ENCODE results near the gene IL15RA.
"Not testable (repeated sequence)": the region's sequence is repeated elsewhere in the genome, so short reads cannot be mapped to it uniquely, and the experiment has no call there.

Gene IL15RA

GRCh38 chr10:5947471-5948207 lies 29.7 kb downstream of the IL15RA start:
- Mint-ChIP-seq H3K9me3 (no peaks in the 10 kb centered on the region), H3K36me3 (ENCODE audit: insufficient read depth) (peaks cover 5% of the 10 kb centered on the region), H3K4me3 (no peak overlapping the region), H3K27ac (no peak overlapping the region), H3K4me1 (ENCODE audit: low read depth in 2 of 2) (peaks cover 7 to 9% of the 10 kb centered on the region in 2 donors), H3K27me3 (no peaks in the 10 kb centered on the region)
- ATAC-seq (replicated peaks) (no peak), DNase-seq (no peak)

GRCh38 chr10:5946786-5947185 lies 30.6 kb downstream of the IL15RA start:
- no peak overlapping the region for H3K27ac Mint-ChIP-seq
- H3K9me3 Mint-ChIP-seq = no peaks in the 10 kb centered on the region
- no peak overlapping the region for H3K4me3 Mint-ChIP-seq
- H3K36me3 Mint-ChIP-seq (ENCODE audit: insufficient read depth) = peaks cover 5% of the 10 kb centered on the region
- H3K27me3 Mint-ChIP-seq = no peaks in the 10 kb centered on the region
- ATAC-seq (replicated peaks) (no peak), DNase-seq (no peak)
- H3K4me1 Mint-ChIP-seq (ENCODE audit: low read depth in 2 of 2) = peaks cover 9 to 10% of the 10 kb centered on the region in 2 donors

GRCh38 chr10:5946419-5946775 lies 30.9 kb downstream of the IL15RA start:
- H3K27me3 Mint-ChIP-seq; H3K4me3 Mint-ChIP-seq; H3K9me3 Mint-ChIP-seq; H3K27ac Mint-ChIP-seq; H3K36me3 Mint-ChIP-seq (ENCODE audit: insufficient read depth); DNase-seq; ATAC-seq (replicated peaks): not testable (repeated sequence)
- H3K4me1 Mint-ChIP-seq (ENCODE audit: low read depth in 2 of 2) = peaks cover 9 to 10% of the 10 kb centered on the region in 2 donors

DNA sequence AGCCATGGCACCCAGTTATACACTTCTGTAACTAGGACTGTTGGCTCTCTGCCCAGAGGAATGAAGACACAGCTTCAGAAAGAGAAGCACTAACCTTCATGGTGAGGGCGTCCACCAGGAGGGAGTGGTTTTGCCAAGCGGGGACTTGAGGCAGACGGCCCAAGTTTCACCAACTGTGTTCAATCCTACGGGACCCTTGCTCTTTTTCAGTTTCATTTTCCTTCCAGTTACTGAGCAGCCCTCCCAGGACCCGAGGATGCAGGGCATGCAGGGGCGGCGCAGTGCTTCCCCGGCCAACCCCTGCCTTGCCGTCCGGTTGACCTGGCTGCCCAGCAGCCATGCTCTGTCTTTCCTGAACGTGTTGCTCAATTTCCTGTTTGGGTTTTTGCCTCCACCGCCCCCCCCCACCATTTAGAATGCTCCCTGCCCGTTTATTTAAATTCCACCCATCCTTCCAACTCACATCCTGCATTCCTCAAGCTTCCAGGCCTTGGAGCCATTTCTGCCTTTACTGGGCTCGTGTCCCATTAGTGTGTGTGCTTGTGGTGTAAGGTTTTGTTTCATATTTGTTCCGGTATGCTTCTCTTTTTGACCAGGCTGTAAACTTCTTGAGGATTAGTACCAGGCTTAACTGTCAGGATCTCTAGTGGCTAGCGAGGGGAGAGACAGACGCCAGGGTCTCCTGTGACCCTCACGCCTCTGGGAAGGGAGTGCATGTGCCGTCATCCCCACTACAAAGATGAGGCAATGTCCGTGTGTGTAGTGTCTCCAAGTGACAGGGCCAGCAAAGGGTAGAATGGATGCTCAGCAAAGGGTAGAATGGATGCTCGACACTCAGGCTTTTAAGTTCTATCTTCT lies 31.6 kb downstream of the IL15RA start:
- DNase-seq (no peak), ATAC-seq (replicated peaks) (no peak)
- H3K4me1 Mint-ChIP-seq (ENCODE audit: low read depth in 2 of 2) = peaks cover 9 to 10% of the 10 kb centered on the region in 2 donors
- H3K27ac Mint-ChIP-seq = peak overlapping the region; percentile 34 to 67
- H3K27me3 Mint-ChIP-seq = no peaks in the 10 kb centered on the region
- H3K36me3 Mint-ChIP-seq (ENCODE audit: insufficient read depth) = peaks cover 5% of the 10 kb centered on the region
- peak overlapping the region in 1 of 2 donors; percentile 56 for H3K4me3 Mint-ChIP-seq
- no peaks in the 10 kb centered on the region for H3K9me3 Mint-ChIP-seq

GRCh38 chr10:5945190-5945509 lies 32.2 kb downstream of the IL15RA start:
- H3K4me3 Mint-ChIP-seq = no peak overlapping the region
- peaks cover 9 to 10% of the 10 kb centered on the region in 2 donors for H3K4me1 Mint-ChIP-seq (ENCODE audit: low read depth in 2 of 2)
- DNase-seq = no peak
- no peaks in the 10 kb centered on the region for H3K36me3 Mint-ChIP-seq (ENCODE audit: insufficient read depth)
- H3K27me3 Mint-ChIP-seq = no peaks in the 10 kb centered on the region
- no peaks in the 10 kb centered on the region for H3K9me3 Mint-ChIP-seq
- no peak overlapping the region for H3K27ac Mint-ChIP-seq
- ATAC-seq (replicated peaks) = no peak

GRCh38 chr10:5944389-5945189 lies 32.8 kb downstream of the IL15RA start:
- no peak for DNase-seq
- ATAC-seq (replicated peaks) = no peak

DNA sequence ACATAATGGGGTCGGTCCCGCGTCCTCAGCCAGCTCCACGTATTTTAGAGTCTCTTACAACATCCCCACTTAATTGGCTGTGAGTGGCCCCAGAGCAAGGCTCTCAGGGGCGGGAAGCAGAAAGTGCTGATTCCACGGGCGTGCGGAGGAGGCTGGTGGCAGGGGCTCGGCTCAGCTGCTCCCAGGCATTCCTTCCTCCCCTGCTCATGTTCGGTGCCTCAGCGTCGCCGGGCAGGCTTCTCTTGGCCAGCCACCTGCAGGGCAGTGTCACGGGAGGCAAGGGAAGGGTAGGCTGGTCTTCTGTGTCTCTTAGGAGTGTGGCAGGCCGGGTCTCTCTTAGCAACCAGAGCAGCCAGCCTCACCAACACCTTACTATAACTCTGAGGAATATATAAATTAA lies 33.8 kb downstream of the IL15RA start:
- H3K27me3 Mint-ChIP-seq = no peaks in the 10 kb centered on the region
- no peak overlapping the region for H3K4me3 Mint-ChIP-seq
- H3K9me3 Mint-ChIP-seq = no peaks in the 10 kb centered on the region
- H3K27ac Mint-ChIP-seq = peak overlapping the region in 1 of 2 donors; percentile 87
- DNase-seq (no peak), ATAC-seq (replicated peaks) (no peak)
- H3K36me3 Mint-ChIP-seq (ENCODE audit: insufficient read depth) = no peaks in the 10 kb centered on the region
- peaks cover 5 to 10% of the 10 kb centered on the region in 2 donors for H3K4me1 Mint-ChIP-seq (ENCODE audit: low read depth in 2 of 2)

More at GRCh38 chr10:5944389-5945189, 32.8 kb downstream of the IL15RA start:
- Mint-ChIP-seq H3K27me3 (no peaks in the 10 kb centered on the region), H3K27ac (no peak overlapping the region), H3K4me3 (no peak overlapping the region), H3K9me3 (no peaks in the 10 kb centered on the region), H3K36me3 (ENCODE audit: insufficient read depth) (no peaks in the 10 kb centered on the region), H3K4me1 (ENCODE audit: low read depth in 2 of 2) (peaks cover 9 to 10% of the 10 kb centered on the region in 2 donors)

- H3K4me1 Mint-ChIP-seq (ENCODE audit: low read depth in 2 of 2) = peaks cover 5 to 10% of the 10 kb centered on the region in 2 donors
- H3K27me3 Mint-ChIP-seq = no peaks in the 10 kb centered on the region
- H3K4me3 Mint-ChIP-seq = no peak overlapping the region
- peaks cover 3% of the 10 kb centered on the region for H3K36me3 Mint-ChIP-seq (ENCODE audit: insufficient read depth)
- DNase-seq (no peak), ATAC-seq (replicated peaks) (no peak)
- no peak overlapping the region for H3K27ac Mint-ChIP-seq
- H3K9me3 Mint-ChIP-seq = no peaks in the 10 kb centered on the region
Measured at GRCh38 chr10:5942474-5942873, 34.9 kb downstream of the IL15RA start.

- no peak overlapping the region for H3K27ac Mint-ChIP-seq
- H3K9me3 Mint-ChIP-seq = no peaks in the 10 kb centered on the region
- H3K27me3 Mint-ChIP-seq = no peaks in the 10 kb centered on the region
- H3K36me3 Mint-ChIP-seq (ENCODE audit: insufficient read depth) = peaks cover 7% of the 10 kb centered on the region
- ATAC-seq (replicated peaks) (no peak), DNase-seq (no peak)
- no peak overlapping the region for H3K4me3 Mint-ChIP-seq
- H3K4me1 Mint-ChIP-seq (ENCODE audit: low read depth in 2 of 2) = peaks cover 5 to 10% of the 10 kb centered on the region in 2 donors
Measured at GRCh38 chr10:5942001-5942400, 35.3 kb downstream of the IL15RA start.

DNA sequence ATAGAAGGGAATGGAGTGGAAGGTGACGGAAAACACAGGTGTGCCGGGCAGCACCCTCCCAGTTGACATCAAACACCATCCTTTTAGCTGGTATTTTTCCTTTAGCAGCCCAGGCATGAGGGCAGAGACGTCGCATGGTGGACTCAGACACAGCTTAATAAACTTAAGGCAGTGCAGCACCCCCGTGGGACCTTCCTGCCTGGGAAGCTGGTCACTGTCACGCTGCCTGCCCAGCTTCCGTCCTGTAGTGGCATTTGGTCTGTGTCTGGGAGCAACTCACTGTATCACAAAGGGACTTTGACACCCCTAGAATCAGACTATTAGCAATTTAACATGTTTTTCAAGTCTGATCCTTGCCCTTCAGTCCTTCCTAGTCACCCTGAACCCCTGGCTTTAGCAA lies 35.8 kb downstream of the IL15RA start:
- Mint-ChIP-seq H3K4me3 (no peak overlapping the region), H3K27me3 (no peaks in the 10 kb centered on the region), H3K27ac (no peak overlapping the region), H3K4me1 (ENCODE audit: low read depth in 2 of 2) (peaks cover 5 to 10% of the 10 kb centered on the region in 2 donors), H3K9me3 (no peaks in the 10 kb centered on the region), H3K36me3 (ENCODE audit: insufficient read depth) (peaks cover 12% of the 10 kb centered on the region)
- DNase-seq (no peak), ATAC-seq (replicated peaks) (no peak)

GRCh38 chr10:5940807-5941218 lies 36.5 kb downstream of the IL15RA start:
- H3K4me3 Mint-ChIP-seq = no peak overlapping the region
- no peaks in the 10 kb centered on the region for H3K27me3 Mint-ChIP-seq
- no peaks in the 10 kb centered on the region for H3K9me3 Mint-ChIP-seq
- DNase-seq (no peak), ATAC-seq (replicated peaks) (no peak)
- peaks cover 3 to 6% of the 10 kb centered on the region in 2 donors for H3K4me1 Mint-ChIP-seq (ENCODE audit: low read depth in 2 of 2)
- H3K27ac Mint-ChIP-seq = peak overlapping the region in 1 of 2 donors; percentile 1
- peaks cover 17% of the 10 kb centered on the region for H3K36me3 Mint-ChIP-seq (ENCODE audit: insufficient read depth)

- Mint-ChIP-seq H3K36me3 (ENCODE audit: insufficient read depth) (peaks cover 36% of the 10 kb centered on the region), H3K27ac (no peak overlapping the region), H3K4me3 (no peak overlapping the region), H3K4me1 (ENCODE audit: low read depth in 2 of 2) (peaks cover 0 to 4% of the 10 kb centered on the region in 2 donors), H3K27me3 (no peaks in the 10 kb centered on the region), H3K9me3 (no peaks in the 10 kb centered on the region)
- DNase-seq = no peak
- ATAC-seq (replicated peaks) = no peak
Measured at GRCh38 chr10:5938291-5938690, 39.1 kb downstream of the IL15RA start.

DNA sequence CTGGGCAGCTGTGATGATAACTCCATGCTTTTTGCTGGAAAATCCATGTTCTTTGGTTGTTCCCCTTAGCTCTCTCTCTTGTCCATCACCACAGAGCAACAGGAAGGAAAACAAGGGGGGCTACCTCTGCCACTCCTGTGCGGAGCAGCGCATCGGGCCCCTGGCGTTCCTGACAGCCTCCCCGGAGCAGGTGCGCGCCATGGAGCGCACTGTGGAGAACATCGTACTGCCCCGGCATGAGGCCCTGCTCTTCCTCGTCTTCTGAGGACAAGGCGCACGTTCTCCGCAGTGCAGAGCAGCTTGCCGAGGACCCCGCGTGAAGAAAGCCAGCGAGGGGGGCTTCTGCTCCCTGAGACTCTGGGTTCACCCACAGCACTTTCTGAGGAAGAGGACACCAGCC lies 40.3 kb downstream of the IL15RA start:
- Mint-ChIP-seq H3K4me1 (ENCODE audit: low read depth in 2 of 2) (no peaks in the 10 kb centered on the region), H3K27ac (no peak overlapping the region), H3K9me3 (no peaks in the 10 kb centered on the region), H3K27me3 (no peaks in the 10 kb centered on the region), H3K36me3 (ENCODE audit: insufficient read depth) (peaks cover 36% of the 10 kb centered on the region), H3K4me3 (no peak overlapping the region)
- ATAC-seq (replicated peaks) = no peak
- no peak for DNase-seq

All from effector memory CD8-positive, alpha-beta T cell (primary cell).